ENCODE results near the gene CDKN1C.
A peak's percentile ranks its signal among the peaks of the same experiment; 100 is the strongest.

The CDKN1C gene

GRCh38 chr11:2890466-2891294, 5.1 kb upstream of the CDKN1C start:
- H3K4me3 ChIP-seq (ENCODE audit: low read depth, low read length), result no peak overlapping the region

GRCh38 chr11:2889362-2890273, 4.0 kb upstream of the CDKN1C start:
- no peak overlapping the region for H3K4me3 ChIP-seq (ENCODE audit: low read depth, low read length)

- H3K4me3 ChIP-seq (ENCODE audit: low read depth, low read length), result no peak overlapping the region
Observed at GRCh38 chr11:2888266-2888968, 2.8 kb upstream of the CDKN1C start.

- H3K4me3 ChIP-seq (ENCODE audit: low read depth, low read length), result no peak overlapping the region
Observed at GRCh38 chr11:2887515-2888195, 2.1 kb upstream of the CDKN1C start.

- H3K4me3 ChIP-seq (ENCODE audit: low read depth, low read length), result no peak overlapping the region
Observed at GRCh38 chr11:2886936-2887335, 1.4 kb upstream of the CDKN1C start.

- no peak overlapping the region for H3K4me3 ChIP-seq (ENCODE audit: low read depth, low read length)
Observed at GRCh38 chr11:2886191-2886894, 768 bp upstream of the CDKN1C start.

GRCh38 chr11:2885017-2885677, 428 bp downstream of the CDKN1C start:
- peak overlapping the region; percentile 57 for H3K4me3 ChIP-seq (ENCODE audit: low read depth, low read length)

GRCh38 chr11:2883979-2884815, 1.4 kb downstream of the CDKN1C start:
- H3K4me3 ChIP-seq (ENCODE audit: low read depth, low read length), result peak overlapping the region; percentile 48

GRCh38 chr11:2883640-2883978, 2.0 kb downstream of the CDKN1C start:
- peak overlapping the region; percentile 48 for H3K4me3 ChIP-seq (ENCODE audit: low read depth, low read length)

- H3K4me3 ChIP-seq (ENCODE audit: low read depth, low read length), result no peak overlapping the region
Observed at GRCh38 chr11:2882396-2883110, 3.0 kb downstream of the CDKN1C start.

GRCh38 chr11:2881981-2882375, 3.6 kb downstream of the CDKN1C start:
- H3K4me3 ChIP-seq (ENCODE audit: low read depth, low read length), result no peak overlapping the region

GRCh38 chr11:2881076-2881980, 4.2 kb downstream of the CDKN1C start:
- no peak overlapping the region for H3K4me3 ChIP-seq (ENCODE audit: low read depth, low read length)

GRCh38 chr11:2880646-2881045, 4.9 kb downstream of the CDKN1C start:
- H3K4me3 ChIP-seq (ENCODE audit: low read depth, low read length), result no peak overlapping the region

GRCh38 chr11:2878782-2879181, 6.8 kb downstream of the CDKN1C start:
- H3K4me3 ChIP-seq (ENCODE audit: low read depth, low read length), result no peak overlapping the region

GRCh38 chr11:2877474-2877873, 8.1 kb downstream of the CDKN1C start:
- H3K4me3 ChIP-seq (ENCODE audit: low read depth, low read length), result no peak overlapping the region

- H3K4me3 ChIP-seq (ENCODE audit: low read depth, low read length), result no peak overlapping the region
Observed at GRCh38 chr11:2874963-2875362, 10.6 kb downstream of the CDKN1C start.

Data from iPS-11a (cell line).